Karpas-422 (cell line): ENCODE results near the gene KDM2A. TPM values are rescaled to one million over a fixed set of nuclear protein-coding genes. Genes with fewer than 3 reads are reported as not detected.

ENCODE experiments used
- DNase-seq: peaks from one replicate; pipeline ENCODE4 v3.0.0-alpha.2; 2015
- H2AFZ ChIP-seq: fragments of 200-600 bp; sonication (generic); 2 replicates; pipeline ENCODE4 v1.6.1; 2014; ENCODE audit warnings: antibody characterized with exemption, low read length, mixed read lengths
- H3K27ac ChIP-seq: fragments of 200-600 bp; sonication (generic); 2 replicates; pipeline ENCODE4 v1.5.1; 2014; ENCODE audit warnings: mild to moderate bottlenecking, low read length, moderate library complexity
- H3K27me3 ChIP-seq: fragments of 200-600 bp; sonication (generic); 2 replicates; pipeline ENCODE4 v1.6.1; 2014; ENCODE audit warnings: low read length, mixed read lengths
- H3K36me3 ChIP-seq: fragments of 200-600 bp; sonication (generic); 2 replicates; pipeline ENCODE4 v1.6.1; 2014; ENCODE audit warnings: low read length, mixed read lengths; ENCODE audit not compliant: insufficient read depth
- H3K4me1 ChIP-seq: fragments of 200-600 bp; sonication (generic); 2 replicates; pipeline ENCODE4 v1.6.1; 2014; ENCODE audit warnings: mild to moderate bottlenecking, low read length, mixed read lengths
- H3K4me2 ChIP-seq: fragments of 200-600 bp; sonication (generic); 2 replicates; pipeline ENCODE4 v1.6.1; 2014; ENCODE audit warnings: low read length, low read depth, mild to moderate bottlenecking; ENCODE audit not compliant: poor library complexity, severe bottlenecking
- H3K4me3 ChIP-seq: fragments of 200-600 bp; sonication (generic); 2 replicates; pipeline ENCODE4 v1.5.1; 2014; ENCODE audit warnings: mild to moderate bottlenecking, antibody characterized with exemption, low read length, mixed read lengths
- H3K79me2 ChIP-seq: fragments of 200-600 bp; sonication (generic); 2 replicates; pipeline ENCODE4 v1.6.1; 2014; ENCODE audit warnings: mild to moderate bottlenecking, low read length, mixed read lengths
- H3K9ac ChIP-seq: fragments of 200-600 bp; sonication (generic); 2 replicates; pipeline ENCODE4 v1.6.0; 2014; ENCODE audit warnings: low read length
- H3K9me2 ChIP-seq: fragments of 200-600 bp; sonication (generic), shearing (Covaris generic); replicated peaks from 2 replicates; pipeline ENCODE4 v1.6.0; 2014; ENCODE audit warnings: mild to moderate bottlenecking, low read length, moderate library complexity; ENCODE audit not compliant: insufficient read depth
- H3K9me3 ChIP-seq: fragments of 300-700, 200-600 bp; sonication (generic); 2 replicates; pipeline ENCODE4 v1.6.1; 2014; ENCODE audit warnings: low read length, mixed read lengths
- H4K20me1 ChIP-seq: fragments of 200-600 bp; sonication (generic); 2 replicates; pipeline ENCODE4 v1.6.1; 2014; ENCODE audit warnings: mild to moderate bottlenecking, antibody characterized with exemption, low read length, low read depth; ENCODE audit not compliant: insufficient read depth
- total RNA-seq: library from RNA; depleted of rRNA; stranded (reverse); fragments of >200 nt; shearing (Covaris generic); gene quantifications from 2 replicates; pipeline ENCODE4 v1.2.3, GENCODE V29; 2014; ENCODE audit warnings: low replicate concordance

The KDM2A gene
- total RNA-seq, 1 experiment from 2014 or later = 55.8 TPM

DNA sequence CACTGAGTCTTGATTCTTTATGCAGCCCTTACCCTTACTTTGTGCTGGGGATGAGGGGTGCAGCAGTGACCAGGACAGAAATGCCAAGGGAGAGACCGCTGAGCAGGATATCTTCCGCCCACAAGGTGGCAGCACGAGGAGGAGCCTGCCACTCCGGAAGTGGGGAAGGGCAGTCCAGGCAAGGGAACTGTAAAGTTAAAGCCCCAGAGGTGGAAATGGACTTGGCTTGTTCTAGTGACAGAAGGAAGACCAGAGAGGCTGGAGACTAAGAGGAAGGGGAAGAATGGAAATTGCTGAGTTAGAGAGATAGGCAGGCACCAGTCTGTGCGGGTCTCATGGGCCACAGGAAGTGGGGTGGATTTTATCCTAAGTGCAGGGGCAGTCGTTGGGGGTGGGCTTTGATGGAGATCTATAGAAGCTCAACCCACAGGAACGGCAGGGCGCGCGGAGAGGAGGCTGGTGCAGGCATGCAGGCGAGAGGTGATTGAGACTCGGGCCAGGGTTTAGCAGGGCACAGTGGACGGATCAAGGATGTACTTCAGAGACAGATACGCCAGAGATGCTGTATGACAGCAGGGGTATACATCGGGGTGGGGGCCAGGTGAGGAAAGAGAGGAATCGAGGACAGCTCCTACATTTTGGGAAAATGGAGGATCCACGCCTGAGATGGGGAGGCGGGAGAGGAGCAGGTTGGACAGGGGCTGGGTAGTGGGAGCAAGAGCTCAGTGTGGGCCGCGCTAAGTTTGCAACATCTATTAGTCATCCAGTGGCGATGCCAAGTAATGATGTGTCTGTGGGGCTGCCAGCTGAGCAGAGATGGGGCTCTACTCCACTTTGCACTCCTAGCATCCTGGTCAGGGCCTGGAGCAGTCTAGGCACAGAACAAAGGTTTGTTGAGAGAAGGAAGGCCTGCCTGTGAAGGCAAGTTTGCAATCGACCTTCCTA lies 143.9 kb downstream of the KDM2A start:
- no peaks in the 10 kb centered on the region for H3K27me3 ChIP-seq
- no peaks in the 10 kb centered on the region for H3K36me3 ChIP-seq
- H3K9me2 ChIP-seq = no peaks in the 10 kb centered on the region
- peak; percentile 92 for DNase-seq
- H3K4me1 ChIP-seq = peaks cover 19% of the 10 kb centered on the region
- H3K9me3 ChIP-seq = no peaks in the 10 kb centered on the region
- H3K79me2 ChIP-seq = peaks cover 13% of the 10 kb centered on the region
- peak overlapping the region; percentile 44 for H3K4me2 ChIP-seq
- peak overlapping the region; percentile 34 for H3K9ac ChIP-seq
- H3K4me3 ChIP-seq = peak overlapping the region; percentile 28; the same call in 1 of the 2 replicates
- no peaks in the 10 kb centered on the region; the same call in 1 of the 2 replicates for H4K20me1 ChIP-seq
- peak overlapping the region; percentile 18; the same call in 1 of the 2 replicates for H2AFZ ChIP-seq
- no peak overlapping the region for H3K27ac ChIP-seq

DNA sequence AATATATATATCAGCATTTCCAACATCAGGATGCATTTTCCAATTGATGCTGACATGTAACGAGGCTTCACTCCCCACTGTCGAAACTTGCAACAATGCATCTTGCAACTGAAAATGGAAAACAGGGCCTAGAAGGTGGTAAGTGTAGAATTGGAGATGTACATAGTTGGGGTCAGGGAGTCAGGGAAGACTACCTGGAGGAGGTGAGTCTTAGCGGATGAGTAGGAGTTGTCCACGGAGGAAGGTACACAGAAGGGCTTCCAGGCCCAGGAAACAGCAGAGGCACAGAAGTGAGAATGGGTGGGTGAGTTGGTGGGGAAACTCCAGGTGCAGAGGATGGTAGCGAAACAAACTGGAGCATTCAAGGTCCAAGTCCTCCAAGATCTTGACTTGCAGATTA lies 145.2 kb downstream of the KDM2A start:
- DNase-seq = no peak
- Histone ChIP-seq H3K4me1 (peaks cover 32% of the 10 kb centered on the region), H3K9ac (no peak overlapping the region), H3K27me3 (no peaks in the 10 kb centered on the region), H3K4me3 (no peak overlapping the region), H3K9me2 (no peaks in the 10 kb centered on the region), H3K79me2 (peaks cover 23% of the 10 kb centered on the region), H3K4me2 (no peak overlapping the region), H3K27ac (no peak overlapping the region), H3K9me3 (no peaks in the 10 kb centered on the region), H2AFZ (no peak overlapping the region), H4K20me1 (peaks cover 7% of the 10 kb centered on the region; the same call in 1 of the 2 replicates), H3K36me3 (peaks cover 6% of the 10 kb centered on the region; the same call in 1 of the 2 replicates)

DNA sequence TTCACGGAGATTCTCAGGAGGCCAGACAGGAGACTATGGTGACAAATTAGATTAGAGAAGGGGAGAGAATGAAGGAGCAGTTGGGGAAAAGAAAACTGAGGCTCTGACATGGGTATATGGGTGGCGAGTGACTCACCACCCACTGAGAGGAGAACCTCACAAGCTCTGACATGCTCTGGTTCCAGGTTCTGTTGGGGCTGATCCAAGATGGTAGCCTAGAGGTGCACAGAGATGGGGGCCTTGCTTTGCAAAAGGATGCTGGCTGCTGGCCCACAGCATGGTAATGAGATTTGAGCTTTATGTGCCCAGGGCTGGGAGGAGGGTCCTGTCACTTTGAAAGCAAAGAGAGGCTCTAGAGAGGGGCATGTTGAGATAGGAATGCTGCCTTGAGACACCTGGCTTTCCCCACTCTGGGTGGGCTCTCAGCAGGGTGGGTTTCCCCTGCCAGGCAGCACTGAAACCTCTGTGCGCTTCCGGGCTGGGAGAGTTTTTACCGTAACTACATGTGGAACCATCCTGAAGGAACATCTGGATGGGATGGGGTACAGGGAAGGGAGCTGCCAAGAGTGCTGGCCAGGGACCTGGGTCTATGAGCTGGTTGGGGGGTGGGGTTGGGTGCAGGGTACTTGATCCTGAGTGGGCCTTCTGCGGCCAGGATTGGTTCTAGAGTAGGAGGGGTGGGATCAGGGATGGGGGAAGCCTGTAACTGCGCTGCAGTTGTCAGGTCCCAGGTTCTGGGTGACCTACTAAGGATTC lies 146.0 kb downstream of the KDM2A start:
- no peak overlapping the region for H3K27ac ChIP-seq
- no peak overlapping the region for H3K9ac ChIP-seq
- H3K4me3 ChIP-seq = no peak overlapping the region
- H3K27me3 ChIP-seq = no peaks in the 10 kb centered on the region
- no peak overlapping the region for H3K4me2 ChIP-seq
- no peaks in the 10 kb centered on the region for H3K9me2 ChIP-seq
- DNase-seq = no peak
- H4K20me1 ChIP-seq = peaks cover 7% of the 10 kb centered on the region; the same call in 1 of the 2 replicates
- peaks cover 11% of the 10 kb centered on the region; the same call in 1 of the 2 replicates for H3K36me3 ChIP-seq
- H3K9me3 ChIP-seq = no peaks in the 10 kb centered on the region
- H2AFZ ChIP-seq = no peak overlapping the region
- H3K79me2 ChIP-seq = peaks cover 31% of the 10 kb centered on the region
- peaks cover 40% of the 10 kb centered on the region for H3K4me1 ChIP-seq

DNA sequence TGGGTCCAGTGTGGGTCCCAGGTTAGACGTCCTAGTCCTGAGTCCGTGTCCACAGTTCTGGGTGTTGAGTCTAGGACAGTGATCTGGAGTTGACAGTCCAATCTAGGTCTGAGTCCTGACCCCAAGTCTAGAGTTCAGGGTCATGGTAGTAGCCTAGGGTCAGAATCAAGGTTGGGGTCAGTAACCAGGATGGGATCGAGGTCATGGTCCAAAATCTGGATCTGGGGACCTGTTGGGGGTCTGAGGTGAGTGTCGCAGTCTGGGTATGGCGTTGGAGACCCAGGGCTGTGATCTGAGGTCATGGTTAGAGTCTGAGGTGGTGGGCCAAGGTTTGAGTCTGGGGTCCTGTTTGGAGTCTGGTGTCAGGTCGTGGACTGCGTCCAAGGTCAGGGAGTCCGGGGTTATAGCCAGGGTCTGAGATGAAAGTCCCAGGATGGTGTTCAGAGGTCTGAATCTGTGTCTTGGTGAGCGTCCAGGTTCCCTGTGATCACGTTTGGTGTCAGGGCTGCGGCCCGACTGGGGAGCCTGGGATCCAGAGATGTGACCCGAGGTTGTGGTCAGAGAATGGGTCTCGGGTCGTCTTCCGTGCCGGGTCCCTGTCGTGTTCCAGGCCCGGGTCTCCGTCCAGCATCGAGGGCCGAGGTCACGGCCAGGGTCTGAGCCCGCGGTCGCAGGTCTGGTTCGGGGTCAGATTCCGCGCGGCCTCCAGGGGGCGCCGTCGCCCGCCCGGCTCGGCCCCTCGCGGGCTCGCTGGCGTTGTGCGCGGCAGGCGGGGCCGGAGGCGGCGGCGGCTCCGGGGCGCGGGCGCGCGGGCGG lies 146.8 kb downstream of the KDM2A start:
- Histone ChIP-seq H3K4me3 (peak overlapping the region; percentile 34), H3K9me2 (no peaks in the 10 kb centered on the region), H3K79me2 (peaks cover 39% of the 10 kb centered on the region), H3K4me2 (peak overlapping the region; percentile 44), H3K27ac (no peak overlapping the region), H4K20me1 (peaks cover 7% of the 10 kb centered on the region; the same call in 1 of the 2 replicates), H2AFZ (no peak overlapping the region), H3K27me3 (no peaks in the 10 kb centered on the region), H3K9ac (peak overlapping the region; percentile 46), H3K36me3 (peaks cover 11% of the 10 kb centered on the region; the same call in 1 of the 2 replicates), H3K9me3 (no peaks in the 10 kb centered on the region), H3K4me1 (peaks cover 48% of the 10 kb centered on the region)
- DNase-seq = peak; percentile 89

DNA sequence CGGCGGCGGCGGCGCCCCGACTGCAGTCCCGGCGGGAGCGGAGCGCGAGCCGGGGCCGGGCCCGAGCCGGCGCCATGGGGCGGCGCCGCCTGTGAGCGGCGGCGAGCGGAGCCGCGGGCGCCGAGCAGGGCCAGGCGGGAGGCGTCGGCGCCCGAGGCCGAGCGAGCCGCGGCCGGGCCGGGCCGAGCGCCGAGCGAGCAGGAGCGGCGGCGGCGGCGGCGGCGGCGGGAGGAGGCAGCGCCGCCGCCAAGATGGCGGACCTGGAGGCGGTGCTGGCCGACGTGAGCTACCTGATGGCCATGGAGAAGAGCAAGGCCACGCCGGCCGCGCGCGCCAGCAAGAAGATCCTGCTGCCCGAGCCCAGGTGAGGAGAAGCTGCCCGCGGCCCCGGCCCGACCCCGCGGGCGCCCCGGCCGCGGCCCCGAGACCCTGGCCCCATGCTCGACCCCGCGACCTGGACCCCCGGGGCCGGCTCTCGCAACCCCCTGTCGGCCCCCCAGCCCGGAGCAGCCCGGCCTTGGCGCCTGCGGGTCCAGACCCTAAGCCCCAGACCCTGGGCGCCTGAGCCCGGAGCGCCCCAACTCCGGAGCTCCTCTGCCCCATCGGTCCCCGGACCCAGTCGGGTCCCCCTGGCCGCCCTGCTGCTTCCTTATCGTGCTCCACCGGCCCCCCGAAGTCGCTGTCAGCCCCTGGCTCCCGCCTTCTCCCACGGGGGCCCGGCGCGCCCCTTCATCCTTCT lies 147.6 kb downstream of the KDM2A start, which contains the start of gene GRK2:
GRK2 (plus strand) TSS at position 25 of the 739 bp plus-strand sequence; CDS start at position 252, 227 bp downstream.
- Histone ChIP-seq H4K20me1 (peaks cover 7% of the 10 kb centered on the region; the same call in 1 of the 2 replicates), H3K4me1 (peaks cover 56% of the 10 kb centered on the region), H3K9me3 (no peaks in the 10 kb centered on the region), H3K4me2 (peak within 1 kb of the TSS; percentile 86), H3K36me3 (peaks cover 11% of the 10 kb centered on the region; the same call in 1 of the 2 replicates), H2AFZ (no peak within 1 kb of the TSS), H3K9ac (peak within 1 kb of the TSS; percentile 89), H3K27ac (peak within 1 kb of the TSS; percentile 96), H3K9me2 (no peaks in the 10 kb centered on the region), H3K79me2 (peaks cover 46% of the 10 kb centered on the region), H3K27me3 (no peaks in the 10 kb centered on the region), H3K4me3 (peak within 1 kb of the TSS; percentile 87)
- DNase-seq = peak; percentile 86

DNA sequence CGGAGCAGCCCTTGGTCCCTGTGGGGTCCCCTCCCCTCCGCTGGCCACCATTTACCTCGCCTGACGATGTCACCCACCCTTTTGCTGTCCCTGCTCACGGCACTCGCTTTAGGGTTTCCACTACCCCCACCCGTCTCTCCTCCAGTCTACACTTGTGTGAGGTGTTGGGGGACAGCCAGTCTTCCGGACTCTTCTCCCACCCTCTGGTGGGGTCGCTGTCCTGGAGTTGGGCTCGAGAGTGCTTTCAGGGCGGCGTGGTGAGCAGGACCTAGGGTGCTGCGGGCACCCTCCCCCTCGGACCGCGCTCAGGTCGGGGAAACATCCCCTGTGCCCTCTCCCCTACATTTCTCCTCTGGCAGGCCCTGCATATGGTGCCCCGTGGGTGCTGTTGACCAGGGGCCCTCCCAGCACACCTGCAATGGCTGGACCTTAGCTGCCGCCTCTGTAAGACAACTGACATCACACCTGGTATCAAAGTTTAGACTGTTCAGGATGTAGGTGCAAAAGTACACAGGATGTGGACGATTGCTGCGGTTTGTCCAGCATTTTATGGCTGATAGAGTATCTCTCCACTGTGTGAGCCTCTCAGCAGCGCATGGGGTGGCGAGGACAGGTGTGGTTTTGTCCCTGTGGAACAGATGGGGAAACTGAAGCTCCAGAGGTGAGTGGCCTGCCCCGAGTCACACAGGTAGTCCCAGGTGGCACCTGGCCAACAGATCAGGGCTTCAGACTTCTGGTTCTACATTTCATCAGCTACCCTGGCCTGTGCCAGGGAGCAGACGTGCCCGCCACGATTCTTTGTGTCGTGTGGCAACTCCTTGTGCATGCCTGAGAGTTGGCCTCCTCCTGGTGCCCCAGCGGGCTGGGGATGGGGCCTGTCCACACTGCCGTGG lies 148.4 kb downstream of the KDM2A start:
- H3K9me3 ChIP-seq = no peaks in the 10 kb centered on the region
- peaks cover 55% of the 10 kb centered on the region for H3K79me2 ChIP-seq
- peak overlapping the region; percentile 96 for H3K27ac ChIP-seq
- H3K36me3 ChIP-seq = peaks cover 11% of the 10 kb centered on the region; the same call in 1 of the 2 replicates
- H3K4me3 ChIP-seq = peak overlapping the region; percentile 87
- H2AFZ ChIP-seq = no peak overlapping the region
- H3K27me3 ChIP-seq = no peaks in the 10 kb centered on the region
- no peaks in the 10 kb centered on the region for H3K9me2 ChIP-seq
- peak; percentile 64 for DNase-seq
- H3K4me1 ChIP-seq = peaks cover 63% of the 10 kb centered on the region
- peak overlapping the region; percentile 89 for H3K9ac ChIP-seq
- peak overlapping the region; percentile 86 for H3K4me2 ChIP-seq
- H4K20me1 ChIP-seq = peaks cover 7% of the 10 kb centered on the region; the same call in 1 of the 2 replicates
